Activated T-cell treated with anti-CD3 and anti-CD28 coated beads, Interleukin-2, amount 50 U/mL, for 48 hours (primary cell): ENCODE measurements around the gene UBL3.

ENCODE experiments used
- DNase-seq, 2 experiments: peaks; one replicate each; pipeline ENCODE4 v3.0.0-alpha.2; 2020

The UBL3 gene

GRCh38 chr13:29753618-29754472, 96.6 kb downstream of the UBL3 start:
- DNase-seq = no peak

- DNase-seq = no peak
Observed at GRCh38 chr13:29752175-29752574, 98.2 kb downstream of the UBL3 start.

- no peak for DNase-seq
Observed at GRCh38 chr13:29750183-29750530, 100.3 kb downstream of the UBL3 start.

GRCh38 chr13:29749401-29750182, 100.8 kb downstream of the UBL3 start:
- no peak for DNase-seq

GRCh38 chr13:29748097-29748496, 102.3 kb downstream of the UBL3 start:
- no peak for DNase-seq

GRCh38 chr13:29746148-29746677, 104.2 kb downstream of the UBL3 start:
- DNase-seq = no peak

- no peak for DNase-seq
Observed at GRCh38 chr13:29745704-29746103, 104.7 kb downstream of the UBL3 start.

GRCh38 chr13:29743201-29743786, 107.1 kb downstream of the UBL3 start:
- no peak for DNase-seq

GRCh38 chr13:29740961-29741360, 109.5 kb downstream of the UBL3 start:
- no peak for DNase-seq

- DNase-seq = no peak
Observed at GRCh38 chr13:29737061-29737460, 113.4 kb downstream of the UBL3 start.

GRCh38 chr13:29733147-29733611, 117.2 kb downstream of the UBL3 start:
- DNase-seq = no peak

- DNase-seq = no peak
Observed at GRCh38 chr13:29730253-29730652, 120.2 kb downstream of the UBL3 start.

GRCh38 chr13:29722415-29722814, 128.0 kb downstream of the UBL3 start:
- no peak for DNase-seq

GRCh38 chr13:29721766-29722165, 128.7 kb downstream of the UBL3 start:
- no peak for DNase-seq

GRCh38 chr13:29718694-29719093, 131.7 kb downstream of the UBL3 start:
- no peak for DNase-seq

GRCh38 chr13:29716493-29716892, 133.9 kb downstream of the UBL3 start:
- DNase-seq = no peak
